Activated CD4-positive, alpha-beta T cell treated with anti-CD3 and anti-CD28 coated beads, Interleukin-2, Interleukin-4, amounts not matched to agents 100 ng/mL and 50 ng/mL, durations not matched to agents 16 hours and 8 hours (primary cell): ENCODE data around the gene DCLK1.

Experiments
- DNase-seq: peaks from one replicate; pipeline ENCODE4 v3.0.0-alpha.2; 2020; ENCODE audit warnings: low spot score

DCLK1 gene

DNA sequence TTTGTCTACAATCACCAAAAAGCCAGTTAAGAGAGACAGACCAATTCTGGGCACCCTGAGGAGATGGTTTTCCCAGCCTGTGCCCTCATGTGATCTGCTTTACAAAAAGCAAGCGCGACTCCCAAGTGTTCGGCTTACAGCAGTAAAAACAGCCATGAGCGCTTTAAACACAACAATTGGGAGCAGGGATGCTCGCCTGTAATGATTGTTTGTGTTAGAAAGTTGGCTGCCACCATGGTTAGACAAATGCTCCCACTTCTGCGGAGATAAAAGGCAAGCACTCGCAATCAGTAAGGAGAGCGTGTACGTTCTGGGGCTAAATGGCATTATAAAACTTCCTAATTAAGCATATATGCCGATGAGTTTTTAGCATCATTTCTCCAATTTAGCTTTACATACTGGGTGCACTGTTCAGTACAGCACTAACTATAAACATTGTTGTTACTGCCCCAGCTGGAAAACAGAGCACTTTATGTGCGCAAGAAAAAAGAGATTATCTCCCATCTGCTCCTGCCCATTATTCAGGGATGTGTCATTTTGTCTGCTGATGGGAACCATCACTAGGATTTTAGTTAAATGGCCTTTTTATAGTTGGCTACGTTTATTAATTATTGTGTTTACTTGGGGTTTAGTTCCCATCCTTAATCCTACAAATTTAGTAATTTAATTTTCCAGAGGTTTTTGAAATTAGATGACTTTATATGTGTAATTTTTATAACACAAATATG, 345.4 kb downstream of the DCLK1 start:
- no peak for DNase-seq

DNA sequence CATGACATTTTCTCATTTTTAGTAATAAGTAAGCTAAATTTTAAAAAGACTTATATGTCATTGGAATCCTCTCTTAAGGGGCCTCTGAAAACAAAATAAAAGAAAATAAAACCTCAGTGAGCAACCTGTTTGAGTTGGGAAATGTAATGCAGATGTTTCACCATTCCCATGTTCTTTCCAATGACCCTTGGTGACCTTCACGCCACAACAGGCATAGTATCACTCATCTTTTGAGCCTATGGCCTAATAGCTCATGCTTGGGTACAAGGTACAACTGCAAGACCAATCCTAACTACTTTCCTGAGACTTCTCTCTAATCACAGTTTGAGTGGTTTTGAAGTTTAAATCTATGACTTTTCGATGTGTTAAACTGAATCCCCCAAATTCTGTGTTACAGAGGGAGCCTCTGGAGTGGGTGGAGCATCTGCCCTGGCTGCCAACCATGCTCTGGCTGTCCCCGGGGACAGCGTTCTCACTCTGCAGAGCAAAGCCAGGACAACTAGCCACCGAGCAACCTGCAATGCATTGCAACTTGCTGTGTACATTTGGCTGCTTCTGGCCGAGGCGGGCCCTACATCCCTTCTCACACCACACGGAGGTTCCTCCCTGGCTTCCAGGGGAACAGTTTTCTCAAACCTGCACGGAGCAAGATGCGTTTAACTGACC, 346.8 kb downstream of the DCLK1 start:
- DNase-seq: no peak

DNA sequence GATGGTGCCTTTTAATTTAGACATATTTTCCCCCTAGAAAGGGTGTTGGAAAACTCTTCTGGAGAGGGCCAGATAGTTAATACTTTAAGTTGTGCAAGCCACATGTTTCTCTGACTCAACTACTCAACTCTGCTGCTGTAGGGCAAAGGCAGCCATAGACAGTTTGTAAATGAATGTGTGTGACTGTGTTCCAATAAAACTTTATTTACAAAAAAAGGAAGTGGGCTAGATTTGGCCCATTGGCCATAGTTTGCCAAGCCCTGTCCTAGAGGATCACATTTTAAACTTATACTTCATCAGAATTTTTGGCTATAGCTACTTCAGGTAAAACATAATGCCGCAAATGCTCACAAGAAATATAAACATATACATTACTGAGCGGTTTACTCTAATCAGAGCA, 348.4 kb downstream of the DCLK1 start:
- DNase-seq: no peak

- no peak for DNase-seq
Observed at GRCh38 chr13:35781036-35782000, 349.9 kb downstream of the DCLK1 start.

DNA sequence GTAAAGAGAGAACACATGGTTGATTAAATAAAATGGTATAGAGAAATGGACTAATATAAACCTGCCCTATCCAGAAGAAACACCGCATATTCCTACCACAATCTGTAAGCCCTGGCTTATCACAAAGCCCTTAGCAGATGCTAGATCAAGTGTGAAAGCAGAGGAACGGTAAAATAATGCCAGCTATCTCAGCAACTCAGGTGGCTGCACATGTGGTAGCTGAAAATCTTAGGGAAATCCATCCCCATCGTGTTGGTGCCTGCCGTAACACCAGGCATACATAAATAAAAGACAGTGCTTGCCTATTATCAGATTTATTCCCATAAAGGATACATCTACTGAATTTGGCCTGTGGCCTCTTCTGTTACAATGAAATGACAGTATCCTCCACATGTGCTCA, 350.6 kb downstream of the DCLK1 start:
- DNase-seq: no peak

GRCh38 chr13:35771898-35772297, 359.3 kb downstream of the DCLK1 start:
- no peak for DNase-seq

GRCh38 chr13:35770756-35771297, 360.4 kb downstream of the DCLK1 start:
- no peak for DNase-seq

- DNase-seq: no peak
Observed at GRCh38 chr13:35769812-35770211, 361.4 kb downstream of the DCLK1 start.

GRCh38 chr13:35768551-35768950, 362.6 kb downstream of the DCLK1 start:
- no peak for DNase-seq

DNA sequence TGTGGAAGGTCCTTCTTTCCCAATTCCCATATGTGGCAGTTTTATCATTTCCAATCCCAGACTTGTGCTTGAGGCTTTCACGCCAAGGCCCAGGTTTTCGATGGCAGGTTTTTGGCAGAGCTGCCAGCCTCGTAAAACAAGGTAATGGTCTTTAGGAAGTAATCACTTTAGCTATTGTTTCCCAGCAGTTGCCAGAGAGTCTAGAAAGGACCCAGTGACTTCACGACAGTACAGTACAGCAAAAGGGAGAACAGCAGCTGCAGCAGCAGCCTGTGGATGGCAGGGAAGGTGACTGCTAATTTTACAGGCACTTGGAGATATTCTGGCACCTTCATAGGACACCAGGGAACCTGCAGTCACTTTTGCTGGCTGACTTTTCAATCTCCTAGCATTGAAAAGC, 363.1 kb downstream of the DCLK1 start:
- no peak for DNase-seq

DNA sequence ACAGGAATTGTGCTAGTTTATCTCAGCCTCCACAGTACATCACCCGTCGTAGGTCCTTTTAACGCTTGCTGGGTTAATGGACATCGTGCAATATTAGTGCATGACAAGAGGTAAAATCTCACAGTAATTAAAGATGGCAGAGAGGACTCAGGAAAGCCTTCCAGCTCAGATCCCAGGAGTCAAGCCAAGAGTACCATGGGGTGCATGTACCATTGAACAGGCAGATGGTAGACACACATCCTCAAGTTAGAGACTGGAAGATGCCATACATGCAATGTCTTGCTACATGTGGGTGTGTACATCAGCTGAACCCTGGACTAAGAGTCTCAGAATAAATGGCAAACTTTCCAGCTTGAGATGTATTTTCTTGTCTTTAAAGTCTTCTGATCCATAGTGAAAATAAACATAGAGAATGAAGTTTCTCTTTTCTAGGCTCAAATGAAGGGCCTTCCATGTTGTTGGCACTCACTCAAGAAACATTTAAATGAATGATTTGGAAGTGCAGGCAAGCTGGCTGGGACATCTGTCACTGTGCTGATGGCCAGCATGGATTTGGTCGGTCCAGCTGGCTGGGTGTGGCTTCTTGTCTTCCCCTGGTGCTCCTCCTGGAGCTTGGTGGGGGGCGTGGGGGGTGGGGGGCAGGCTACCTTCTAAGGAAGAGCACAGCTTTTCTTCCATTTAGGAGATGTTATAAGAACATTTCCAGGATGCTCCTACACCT, 363.8 kb downstream of the DCLK1 start:
- no peak for DNase-seq

DNA sequence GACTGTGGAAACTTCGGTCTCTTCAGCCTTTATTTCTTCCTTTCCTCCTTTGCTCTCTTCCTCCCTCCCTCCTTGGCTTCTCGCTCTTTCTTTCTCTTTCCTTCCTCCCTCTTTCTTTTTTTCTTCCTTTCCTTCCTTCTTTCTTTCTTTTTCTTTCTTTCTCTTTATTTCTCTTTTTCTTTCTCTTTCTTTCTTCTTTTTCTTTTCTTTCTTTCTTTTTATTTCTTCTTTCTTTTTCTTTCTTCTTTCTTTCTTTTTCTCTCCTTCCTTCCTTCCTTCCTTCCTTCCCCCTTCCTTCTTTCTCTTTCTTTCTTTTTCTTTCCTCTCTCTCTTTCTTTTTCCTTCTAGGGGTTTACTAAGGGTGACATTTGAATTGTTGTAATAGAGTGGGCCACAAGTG, 364.5 kb downstream of the DCLK1 start:
- no peak for DNase-seq

DNA sequence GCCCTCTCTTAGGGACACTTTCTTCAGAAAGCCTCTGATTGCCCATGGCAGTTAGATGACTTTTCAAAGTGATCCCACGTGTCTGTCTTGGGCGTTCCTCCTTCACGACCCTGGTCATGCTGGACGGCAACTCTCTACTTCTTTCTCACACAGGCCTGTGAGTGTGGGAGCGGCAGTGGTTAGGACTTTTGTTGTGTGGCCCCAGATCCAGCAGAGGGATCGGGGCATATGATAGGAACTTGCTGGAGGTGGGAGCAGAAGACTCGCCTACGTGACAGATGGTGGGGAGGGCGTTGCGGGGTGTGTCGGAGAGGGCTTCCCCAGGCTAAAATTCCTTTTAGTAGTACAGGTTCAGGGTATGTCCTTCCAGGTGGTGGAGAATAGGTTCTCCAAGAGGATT, 365.2 kb downstream of the DCLK1 start:
- no peak for DNase-seq

- no peak for DNase-seq
Observed at GRCh38 chr13:35765366-35765765, 365.8 kb downstream of the DCLK1 start.

DNA sequence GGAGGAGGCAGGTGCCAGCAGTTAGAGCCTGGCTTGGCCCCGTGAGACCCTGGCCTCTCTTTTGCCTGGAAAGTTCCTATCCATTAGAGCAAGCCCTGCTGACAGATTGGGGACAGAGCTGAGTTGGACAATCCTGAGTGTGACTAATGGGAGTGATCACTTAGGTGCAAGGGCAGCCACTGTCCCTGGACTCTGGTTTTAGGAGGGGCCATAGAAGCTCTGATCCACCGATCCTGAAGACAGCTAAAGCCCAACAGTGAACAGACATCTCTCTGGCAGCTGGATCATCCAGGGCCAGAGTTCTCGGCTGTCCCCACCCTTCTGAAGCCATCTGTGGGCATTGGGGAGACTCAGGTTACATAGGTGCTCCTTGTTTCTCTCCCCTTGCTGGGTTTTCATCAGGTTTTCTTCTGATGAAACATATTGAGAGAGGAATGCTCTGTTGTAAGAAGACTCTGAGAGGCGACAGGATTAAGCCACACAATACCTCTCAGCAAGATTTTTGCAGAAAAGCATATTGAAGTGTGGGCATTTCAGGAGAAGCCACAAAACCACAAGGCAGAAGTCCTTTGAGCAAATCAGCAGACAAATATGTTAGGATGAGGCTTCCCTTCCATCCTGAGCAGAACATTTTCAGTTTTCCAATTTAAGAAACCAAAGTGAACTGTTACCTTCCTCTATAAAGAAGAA, 366.7 kb downstream of the DCLK1 start:
- DNase-seq: no peak

DNA sequence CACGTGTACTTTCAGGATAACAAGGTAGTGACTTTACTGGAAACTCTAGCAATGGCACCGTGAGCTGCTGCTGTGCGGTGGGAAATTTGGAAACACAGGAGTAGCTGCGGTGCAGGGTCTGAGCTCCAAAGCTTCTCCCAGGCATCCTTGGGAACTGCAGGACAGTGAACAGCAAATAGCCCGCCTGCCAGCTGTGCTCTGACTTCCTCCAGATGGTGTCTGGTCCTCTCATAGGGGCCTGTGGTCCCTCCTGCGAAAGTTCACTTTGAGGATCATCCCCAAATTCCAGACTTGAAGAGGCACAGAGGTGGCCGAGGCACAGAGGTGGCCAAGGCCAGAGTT, 367.4 kb downstream of the DCLK1 start:
- no peak for DNase-seq

GRCh38 chr13:35763060-35763781, 368.0 kb downstream of the DCLK1 start:
- DNase-seq: no peak

DNA sequence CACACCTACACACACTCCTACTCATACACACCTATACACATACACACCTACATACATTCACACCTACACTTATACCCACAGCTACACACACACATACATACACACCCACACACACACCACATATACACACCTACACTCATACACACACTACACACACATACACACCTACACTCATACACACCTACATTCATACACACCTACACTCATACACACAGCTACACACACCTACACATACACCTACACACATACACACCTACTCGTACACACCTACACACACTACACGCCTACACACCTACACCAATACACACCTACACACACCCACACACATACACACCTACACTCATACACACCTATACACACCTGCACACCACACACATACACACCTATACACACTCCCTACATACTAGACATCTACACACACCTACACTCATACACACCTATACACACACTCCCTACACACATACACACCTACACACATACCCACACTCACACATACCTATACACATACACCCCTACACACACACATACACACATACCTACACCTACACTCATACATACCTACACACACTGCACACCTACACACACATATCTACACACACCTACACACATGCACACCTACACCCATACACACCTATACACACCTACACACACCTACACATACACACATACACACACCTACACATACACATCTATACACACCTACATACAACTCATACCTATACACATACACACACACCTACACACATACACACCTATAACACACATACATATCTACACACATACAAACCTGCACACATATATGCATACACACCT, 369.5 kb downstream of the DCLK1 start:
- no peak for DNase-seq

- DNase-seq: no peak
Observed at GRCh38 chr13:35760735-35761281, 370.4 kb downstream of the DCLK1 start.
